Neuronal stem cell (in vitro differentiated cells): ENCODE data around the gene AMIGO3.

Experiments used
- DNase-seq: peaks from one replicate; pipeline ENCODE4 v3.0.0-alpha.2; 2013; ENCODE audit warnings: low spot score
- H2AFZ ChIP-seq: one replicate; pipeline ENCODE4 v1.6.1; 2013; ENCODE audit warnings: mild to moderate bottlenecking, low read length, inconsistent platforms
- H2AK5ac ChIP-seq: 2 replicates; pipeline ENCODE4 v1.6.1; 2013; ENCODE audit warnings: low read depth, mild to moderate bottlenecking, inconsistent platforms, low read length, moderate library complexity, mixed read lengths
- H2BK120ac ChIP-seq: 2 replicates; pipeline ENCODE4 v1.6.1; 2013; ENCODE audit warnings: low read depth, mild to moderate bottlenecking, inconsistent platforms, low read length, moderate library complexity, mixed read lengths
- H2BK12ac ChIP-seq: one replicate; pipeline ENCODE4 v1.6.1; 2013; ENCODE audit warnings: low read length, inconsistent platforms
- H2BK15ac ChIP-seq: 2 replicates; pipeline ENCODE4 v1.6.1; 2013; ENCODE audit warnings: mild to moderate bottlenecking, low read length, inconsistent platforms, mixed read lengths
- H2BK5ac ChIP-seq: one replicate; pipeline ENCODE4 v1.6.1; 2013; ENCODE audit warnings: inconsistent platforms, mild to moderate bottlenecking, low read length, moderate library complexity
- H3K14ac ChIP-seq: one replicate; pipeline ENCODE4 v1.6.1; 2013; ENCODE audit warnings: low read length, inconsistent platforms
- H3K18ac ChIP-seq: 2 replicates; pipeline ENCODE4 v1.6.1; 2013; ENCODE audit warnings: low read length, inconsistent platforms
- H3K23ac ChIP-seq: 2 replicates; pipeline ENCODE4 v1.6.1; 2013; ENCODE audit warnings: low read depth, mild to moderate bottlenecking, mixed read lengths, low read length, inconsistent platforms; ENCODE audit not compliant: poor library complexity
- H3K27ac ChIP-seq: replicated peaks from 3 replicates; pipeline ENCODE4 v1.5.1; 2013; ENCODE audit warnings: low read length, inconsistent platforms
- H3K27me3 ChIP-seq, 3 experiments: 2 replicates each; pipeline ENCODE4 v1.6.1; 2013; ENCODE audit warnings: low read length in 3 of 3, mild to moderate bottlenecking in 2 of 3, inconsistent platforms in 1 of 3, low read depth in 1 of 3, mixed read lengths in 1 of 3, moderate library complexity in 1 of 3; ENCODE audit not compliant: control insufficient read depth in 3 of 3, insufficient read depth in 3 of 3
- H3K36me3 ChIP-seq, 2 donors: replicated peaks in 1 of 2; 2 replicates each; pipeline ENCODE4 v1.6.1; 2013; ENCODE audit warnings: low read length in 2 of 2; ENCODE audit not compliant: control insufficient read depth in 2 of 2, insufficient read depth in 2 of 2
- H3K4ac ChIP-seq: 2 replicates; pipeline ENCODE4 v1.6.1; 2013; ENCODE audit warnings: inconsistent platforms, mild to moderate bottlenecking, low read length, moderate library complexity
- H3K4me1 ChIP-seq, 2 donors: 1 replicate in 1 of 2; 2 replicates in 1 of 2; pipeline ENCODE4 v1.6.1; 2013; ENCODE audit warnings: low read length in 2 of 2, low read depth in 1 of 2; ENCODE audit not compliant: control insufficient read depth in 2 of 2, insufficient read depth in 1 of 2
- H3K4me2 ChIP-seq: one replicate; pipeline ENCODE4 v1.6.1; 2013; ENCODE audit warnings: mild to moderate bottlenecking, low read length, inconsistent platforms; ENCODE audit not compliant: insufficient read depth, poor library complexity, severe bottlenecking
- H3K4me3 ChIP-seq, 2 donors: 2 replicates each; pipeline ENCODE4 v1.5.1; 2013; ENCODE audit warnings: low read length in 2 of 2, mild to moderate bottlenecking in 2 of 2, inconsistent platforms in 1 of 2, moderate library complexity in 1 of 2
- H3K79me1 ChIP-seq: one replicate; pipeline ENCODE4 v1.6.1; 2013; ENCODE audit warnings: low read depth, mild to moderate bottlenecking, inconsistent platforms, low read length, moderate library complexity
- H3K9ac ChIP-seq: one replicate; pipeline ENCODE4 v1.6.1; 2013; ENCODE audit warnings: mild to moderate bottlenecking, low read depth, low read length, inconsistent platforms; ENCODE audit not compliant: poor library complexity
- H3K9me3 ChIP-seq, 2 donors: replicated peaks in 1 of 2; 2 replicates each; pipeline versions ENCODE3 to v1.6.1; 2013; ENCODE audit warnings: low read length in 2 of 2, mild to moderate bottlenecking in 2 of 2, inconsistent platforms in 1 of 2, low read depth in 1 of 2, mixed read lengths in 1 of 2, moderate library complexity in 1 of 2; ENCODE audit not compliant: control insufficient read depth in 2 of 2, insufficient read depth in 1 of 2
- H4K8ac ChIP-seq: one replicate; pipeline ENCODE4 v1.6.1; 2013; ENCODE audit warnings: low read depth, mild to moderate bottlenecking, inconsistent platforms, low read length, moderate library complexity
- H4K91ac ChIP-seq: one replicate; pipeline ENCODE4 v1.6.1; 2013; ENCODE audit warnings: low read length, low read depth, mild to moderate bottlenecking, inconsistent platforms; ENCODE audit not compliant: poor library complexity
- WGBS, 2 donors: extraction: QIAGEN DNeasy Blood & Tissue Kit; methylation state at CpG; one replicate each; pipeline ENCODE4 v1.1.7; 2013; ENCODE audit warnings: missing lambda C conversion rate in 2 of 2, mixed read lengths in 1 of 2; ENCODE audit not compliant: insufficient read length in 2 of 2, insufficient replicate concordance in 1 of 2; ENCODE audit errors: extremely low coverage in 2 of 2; 5-methylcytosine and 5-hydroxymethylcytosine counted together

Gene AMIGO3

GRCh38 chr3:49757197-49757596, 37.7 kb upstream of the AMIGO3 start:
- Histone ChIP-seq H4K8ac (no peak overlapping the region), H3K27me3 (no peaks in the 10 kb centered on the region), H3K4me1 (no peaks in the 10 kb centered on the region), H2BK5ac (no peak overlapping the region), H4K91ac (no peak overlapping the region), H3K79me1 (no peaks in the 10 kb centered on the region), H2BK15ac (no peak overlapping the region), H3K4ac (no peak overlapping the region), H3K36me3 (peaks cover 0 to 11% of the 10 kb centered on the region in 2 donors), H3K18ac (no peak overlapping the region), H2AFZ (no peak overlapping the region), H3K9me3 (no peaks in the 10 kb centered on the region), H3K14ac (no peak overlapping the region), H2BK120ac (no peak overlapping the region), H3K4me2 (no peak overlapping the region), H3K27ac (no peak overlapping the region), H3K23ac (no peak overlapping the region), H2AK5ac (no peak overlapping the region), H3K9ac (no peak overlapping the region), H2BK12ac (no peak overlapping the region), H3K4me3 (no peak overlapping the region)
- no CpG with 5 or more reads among the region's 2 CpGs for WGBS, 2 donors
- no peak for DNase-seq

- Histone ChIP-seq H3K4ac (no peak overlapping the region), H3K79me1 (no peaks in the 10 kb centered on the region), H3K4me1 (no peaks in the 10 kb centered on the region), H2BK120ac (no peak overlapping the region), H3K27ac (no peak overlapping the region), H2AK5ac (no peak overlapping the region), H2BK12ac (no peak overlapping the region), H3K9me3 (no peaks in the 10 kb centered on the region), H3K18ac (no peak overlapping the region), H3K9ac (no peak overlapping the region), H3K14ac (no peak overlapping the region), H2BK15ac (no peak overlapping the region), H2BK5ac (no peak overlapping the region), H3K36me3 (peaks cover 0 to 14% of the 10 kb centered on the region in 2 donors), H4K91ac (no peak overlapping the region), H3K27me3 (no peaks in the 10 kb centered on the region), H4K8ac (no peak overlapping the region), H3K4me3 (no peak overlapping the region), H2AFZ (no peak overlapping the region), H3K23ac (no peak overlapping the region), H3K4me2 (no peak overlapping the region)
- no peak for DNase-seq
- no CpG with 5 or more reads among the region's 1 CpG for WGBS, 2 donors
Measured at GRCh38 chr3:49756036-49756435, 36.6 kb upstream of the AMIGO3 start.

- no peak overlapping the region for H2BK12ac ChIP-seq
- no peak overlapping the region for H3K23ac ChIP-seq
- DNase-seq, result no peak
- no peak overlapping the region for H2BK15ac ChIP-seq
- H2AK5ac ChIP-seq, result no peak overlapping the region
- H2AFZ ChIP-seq, result no peak overlapping the region
- H3K9me3 ChIP-seq, result no peaks in the 10 kb centered on the region
- H3K4me1 ChIP-seq, result no peaks in the 10 kb centered on the region
- no peak overlapping the region for H3K4ac ChIP-seq
- no peaks in the 10 kb centered on the region for H3K27me3 ChIP-seq
- H4K91ac ChIP-seq, result no peak overlapping the region
- H2BK5ac ChIP-seq, result no peak overlapping the region
- peaks cover 0 to 15% of the 10 kb centered on the region in 2 donors for H3K36me3 ChIP-seq
- no peaks in the 10 kb centered on the region for H3K79me1 ChIP-seq
- H3K4me3 ChIP-seq, result no peak overlapping the region
- no CpG with 5 or more reads among the region's 1 CpG for WGBS, 2 donors
- no peak overlapping the region for H2BK120ac ChIP-seq
- no peak overlapping the region for H4K8ac ChIP-seq
- no peak overlapping the region for H3K18ac ChIP-seq
- H3K4me2 ChIP-seq, result no peak overlapping the region
- no peak overlapping the region for H3K9ac ChIP-seq
- H3K14ac ChIP-seq, result no peak overlapping the region
- H3K27ac ChIP-seq, result no peak overlapping the region
Measured at GRCh38 chr3:49754536-49754935, 35.1 kb upstream of the AMIGO3 start.

GRCh38 chr3:49751501-49751900, 32.0 kb upstream of the AMIGO3 start:
- peaks cover 3 to 45% of the 10 kb centered on the region in 2 donors for H3K36me3 ChIP-seq
- no peak overlapping the region for H4K8ac ChIP-seq
- H2BK15ac ChIP-seq, result no peak overlapping the region
- H3K9ac ChIP-seq, result no peak overlapping the region
- no peak overlapping the region for H3K14ac ChIP-seq
- H2AK5ac ChIP-seq, result no peak overlapping the region
- DNase-seq, result no peak
- H3K18ac ChIP-seq, result no peak overlapping the region
- H3K27me3 ChIP-seq, result no peaks in the 10 kb centered on the region
- no peak overlapping the region for H2BK5ac ChIP-seq
- no CpG with 5 or more reads among the region's 4 CpGs for WGBS, 2 donors
- H3K27ac ChIP-seq, result no peak overlapping the region
- H3K4ac ChIP-seq, result no peak overlapping the region
- no peak overlapping the region for H3K4me2 ChIP-seq
- H3K4me1 ChIP-seq, result peaks cover 0 to 5% of the 10 kb centered on the region in 2 donors
- no peak overlapping the region for H2AFZ ChIP-seq
- H3K23ac ChIP-seq, result no peak overlapping the region
- no peak overlapping the region for H3K4me3 ChIP-seq
- no peak overlapping the region for H2BK120ac ChIP-seq
- H4K91ac ChIP-seq, result no peak overlapping the region
- no peaks in the 10 kb centered on the region for H3K79me1 ChIP-seq
- H3K9me3 ChIP-seq, result no peaks in the 10 kb centered on the region
- no peak overlapping the region for H2BK12ac ChIP-seq
